Skeletal muscle satellite cell (primary cell): Measurements from ENCODE around the gene ATP8B1. TPM values are rescaled to one million over a fixed set of nuclear protein-coding genes. Genes with fewer than 3 reads are reported as not detected.
A peak's percentile ranks its signal among the peaks of the same experiment; 100 is the strongest.
"Not testable (repeated sequence)": the region's sequence is repeated elsewhere in the genome, so short reads cannot be mapped to it uniquely, and the experiment has no call there.

Experiments used
- H3K27me3 ChIP-seq: 2 replicates; pipeline ENCODE4 v1.7.0; 2013; ENCODE audit warnings: low read length; ENCODE audit not compliant: control insufficient read depth, insufficient read depth
- H3K36me3 ChIP-seq: 2 replicates; pipeline ENCODE4 v1.7.0; 2013; ENCODE audit warnings: mild to moderate bottlenecking, control low read depth, low read length; ENCODE audit not compliant: insufficient read depth
- H3K4me1 ChIP-seq: 2 replicates; pipeline ENCODE4 v1.7.0; 2013; ENCODE audit warnings: low read length; ENCODE audit not compliant: control insufficient read depth, insufficient read depth
- H3K4me2 ChIP-seq: 2 replicates; pipeline ENCODE4 v1.7.0; 2013; ENCODE audit warnings: mild to moderate bottlenecking, low read length
- H3K4me3 ChIP-seq: 2 replicates; pipeline ENCODE4 v1.7.0; 2013; ENCODE audit warnings: low read length
- H3K9ac ChIP-seq: 2 replicates; pipeline ENCODE4 v1.7.0; 2013; ENCODE audit warnings: mild to moderate bottlenecking, low read depth, low read length, moderate library complexity
- H3K9me3 ChIP-seq: replicated peaks from 2 replicates; pipeline ENCODE4 v1.7.0; 2013; ENCODE audit warnings: mild to moderate bottlenecking, control low read depth, low read length
- total RNA-seq: library from RNA; depleted of rRNA; stranded (reverse); fragments of >200 nt; gene quantifications from 2 replicates; pipeline ENCODE4 v1.2.3, GENCODE V29; 2012; rRNA removed

Gene ATP8B1
- total RNA-seq, result 19.7 and 23.6 TPM in 2 replicates

DNA sequence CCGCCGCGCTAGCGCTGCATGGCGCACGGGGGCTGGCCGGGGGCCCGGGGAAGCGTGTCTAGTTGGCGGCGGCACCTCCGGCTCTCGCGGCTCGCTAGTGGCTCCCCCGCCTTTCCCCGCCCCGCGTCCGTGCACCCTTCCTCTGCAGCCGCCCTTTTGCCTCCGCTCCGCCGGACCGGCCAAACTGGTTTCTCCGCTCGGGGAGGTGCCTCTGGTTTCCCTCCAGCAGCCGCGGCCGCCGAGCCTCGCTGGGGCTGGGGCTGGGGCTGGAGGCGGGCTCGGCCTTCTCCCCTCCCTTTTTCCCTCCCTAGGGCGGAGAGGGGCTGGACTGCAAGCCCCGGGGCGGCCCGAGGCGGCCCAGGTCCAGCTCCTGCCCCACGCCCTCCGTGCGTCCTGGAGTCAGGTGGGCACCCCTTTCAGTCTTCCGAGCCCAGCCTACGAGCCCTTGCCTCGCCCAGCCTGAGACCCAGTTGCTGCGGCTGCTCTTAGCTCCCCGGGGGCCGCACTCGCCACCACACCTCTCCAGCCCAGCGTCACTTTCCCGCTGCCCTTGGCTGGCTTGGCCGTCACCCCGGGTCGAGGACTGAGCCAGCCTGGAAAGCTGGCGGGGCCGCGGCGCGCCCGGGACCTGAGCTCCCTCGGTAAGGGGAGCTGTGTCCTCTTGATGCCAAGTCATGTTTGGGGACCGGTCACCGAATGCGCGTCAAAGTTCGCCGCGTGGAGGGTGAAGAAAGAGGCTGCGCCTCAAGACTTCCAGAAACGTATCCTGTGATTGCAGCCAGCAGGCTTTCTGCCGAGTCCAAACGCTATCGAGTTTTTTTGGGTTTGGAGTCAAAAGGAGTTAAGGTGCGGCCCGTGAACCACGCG, at the start of gene ATP8B1:
ATP8B1 (minus strand) TSS at position 213 of the 867 bp plus-strand sequence. CDS start 71,508 bp downstream, outside the sequence.
- Histone ChIP-seq H3K4me1 (peaks cover 33% of the 10 kb centered on the region), H3K9me3 (no peaks in the 10 kb centered on the region), H3K9ac (peak within 1 kb of the TSS; percentile 93), H3K4me3 (peak within 1 kb of the TSS; percentile 94), H3K27me3 (no peaks in the 10 kb centered on the region), H3K36me3 (peaks cover 5% of the 10 kb centered on the region), H3K4me2 (peak within 1 kb of the TSS; percentile 93)

DNA sequence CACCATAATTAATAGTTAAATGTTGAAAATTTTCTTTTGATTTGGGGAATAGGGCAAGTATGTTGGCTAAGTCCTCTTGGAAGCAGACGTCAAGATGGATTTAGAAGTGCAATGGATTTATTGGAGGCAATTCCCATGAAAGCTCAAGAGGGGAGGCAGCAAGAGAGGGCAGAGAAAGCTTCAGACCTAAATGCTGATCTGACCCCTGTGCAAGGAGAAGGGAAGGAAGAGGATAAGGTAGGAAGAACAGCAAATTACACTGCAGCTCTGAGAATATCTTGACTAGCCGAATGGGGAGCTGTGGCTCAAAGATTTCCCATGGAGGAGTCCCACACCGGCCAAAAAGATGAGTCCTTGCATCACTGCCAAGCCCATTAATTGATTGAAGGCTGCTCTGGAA, 46.9 kb upstream of the ATP8B1 start:
- H3K4me3 ChIP-seq, result no peak overlapping the region
- no peak overlapping the region for H3K9ac ChIP-seq
- no peaks in the 10 kb centered on the region for H3K9me3 ChIP-seq
- no peak overlapping the region for H3K4me2 ChIP-seq
- peaks cover 18% of the 10 kb centered on the region for H3K4me1 ChIP-seq
- H3K27me3 ChIP-seq, result no peaks in the 10 kb centered on the region
- no peaks in the 10 kb centered on the region for H3K36me3 ChIP-seq

DNA sequence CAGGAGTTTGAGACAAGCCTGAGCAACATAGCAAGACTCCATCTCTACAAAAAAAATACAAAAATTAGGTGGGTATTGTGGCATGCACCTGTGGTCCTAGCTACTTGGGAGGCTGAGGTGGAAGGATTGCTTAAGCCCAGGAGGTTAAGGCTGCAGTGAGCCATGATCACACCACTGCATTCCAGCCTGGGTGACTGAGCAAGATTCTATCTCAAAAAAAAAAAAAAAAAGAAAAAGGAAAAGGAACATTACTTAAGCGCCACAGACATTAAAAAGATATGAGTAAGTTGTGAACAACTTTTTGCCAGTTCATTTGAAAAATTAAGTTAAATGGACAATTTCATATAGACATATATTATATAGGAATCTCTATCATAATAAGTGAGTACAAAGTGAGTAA, 45.3 kb upstream of the ATP8B1 start:
- H3K9me3 ChIP-seq, H3K4me3 ChIP-seq: not testable (repeated sequence)
- peaks cover 18% of the 10 kb centered on the region for H3K4me1 ChIP-seq

DNA sequence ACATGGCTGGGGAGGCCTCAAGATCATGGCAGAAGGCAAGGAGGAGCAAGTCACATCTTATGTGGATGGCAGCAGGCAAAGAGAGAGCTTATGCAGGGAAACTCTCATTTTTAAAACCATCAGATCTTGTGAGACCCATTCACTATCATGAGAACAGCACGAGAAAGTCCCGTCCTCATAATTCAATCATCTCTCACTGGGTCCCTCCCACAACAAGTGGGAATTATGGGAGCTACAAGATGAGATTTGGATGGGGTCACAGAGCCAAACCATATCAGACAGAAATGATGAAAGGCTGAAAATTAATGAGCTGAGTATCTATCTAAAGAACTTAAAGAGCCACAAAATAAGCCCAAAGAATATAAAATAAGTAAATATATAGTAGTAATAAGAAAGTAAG, 44.3 kb upstream of the ATP8B1 start:
- H3K4me3 ChIP-seq, H3K4me2 ChIP-seq, H3K9ac ChIP-seq, H3K9me3 ChIP-seq, H3K36me3 ChIP-seq, H3K27me3 ChIP-seq: not testable (repeated sequence)
- H3K4me1 ChIP-seq, result peaks cover 18% of the 10 kb centered on the region

More for the DNA sequence above, 45.3 kb upstream of the ATP8B1 start:
- H3K9ac ChIP-seq, H3K4me2 ChIP-seq, H3K36me3 ChIP-seq, H3K27me3 ChIP-seq: not testable (repeated sequence)

DNA sequence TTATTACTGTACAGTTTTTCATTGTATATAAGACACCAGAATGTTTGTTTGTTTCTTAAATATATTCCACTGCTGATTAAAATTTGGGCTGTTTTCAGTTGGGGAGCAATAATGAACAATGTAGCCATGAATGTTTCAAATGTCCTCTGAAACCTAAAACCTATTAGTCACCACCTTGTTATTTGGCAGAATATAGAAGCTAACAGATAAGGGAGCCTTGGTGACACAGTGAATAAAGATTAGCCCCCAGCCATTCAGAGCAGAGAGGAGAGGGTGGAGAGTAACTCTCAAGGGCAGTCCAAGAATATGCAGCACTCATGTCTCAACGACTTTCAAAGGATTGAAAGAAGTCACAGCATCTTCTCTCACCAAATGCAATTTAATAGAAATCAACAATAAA, 43.1 kb upstream of the ATP8B1 start:
- no peak overlapping the region for H3K4me3 ChIP-seq
- H3K9ac ChIP-seq, result no peak overlapping the region

DNA sequence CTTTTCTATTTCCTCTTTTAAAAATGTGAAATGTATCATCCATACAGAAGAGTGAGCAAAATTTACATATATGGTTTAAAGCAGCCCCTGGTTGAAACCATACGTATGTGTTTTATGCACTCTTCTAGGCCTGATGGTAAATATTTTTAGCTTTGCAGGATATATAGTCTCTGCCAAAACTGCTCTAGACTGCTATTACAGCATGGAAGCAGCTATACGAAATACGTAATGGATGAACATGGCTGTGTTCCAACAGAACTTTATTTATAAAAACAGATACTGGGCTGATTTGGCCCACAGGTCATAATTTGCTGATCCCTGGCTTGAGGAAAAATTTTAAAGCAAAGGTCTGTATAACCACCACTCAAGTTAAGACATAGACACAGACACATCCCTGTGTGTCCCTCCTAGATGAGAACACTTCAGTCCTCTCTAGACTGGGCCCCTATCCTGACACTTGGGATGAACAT, 42.5 kb upstream of the ATP8B1 start:
- Histone ChIP-seq H3K9ac (no peak overlapping the region), H3K36me3 (no peaks in the 10 kb centered on the region), H3K27me3 (no peaks in the 10 kb centered on the region), H3K4me2 (peak overlapping the region; percentile 12), H3K4me3 (no peak overlapping the region), H3K4me1 (peaks cover 18% of the 10 kb centered on the region), H3K9me3 (no peaks in the 10 kb centered on the region)

More for the DNA sequence above, 43.1 kb upstream of the ATP8B1 start:
- no peaks in the 10 kb centered on the region for H3K36me3 ChIP-seq
- H3K27me3 ChIP-seq, result no peaks in the 10 kb centered on the region
- H3K9me3 ChIP-seq, result no peaks in the 10 kb centered on the region
- peak overlapping the region; percentile 12 for H3K4me2 ChIP-seq
- H3K4me1 ChIP-seq, result peaks cover 18% of the 10 kb centered on the region

DNA sequence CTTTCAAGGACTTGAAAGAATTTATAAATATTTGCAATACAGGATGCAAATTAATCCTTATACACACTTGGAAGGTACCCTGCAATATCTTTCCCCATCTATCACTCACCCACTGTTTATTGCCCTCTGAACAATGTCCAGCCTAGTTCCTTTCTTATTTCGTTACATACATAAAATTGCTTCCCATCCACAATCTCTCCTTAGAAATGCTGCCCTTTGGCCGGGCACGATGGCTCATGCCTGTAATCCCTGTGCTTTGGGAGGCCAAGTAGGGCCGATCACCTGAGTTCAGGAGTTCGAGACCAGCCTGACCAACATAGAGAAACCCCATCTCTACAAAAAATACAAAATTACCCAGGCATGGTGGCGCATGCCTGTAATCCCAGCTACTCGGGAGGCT, 41.2 kb upstream of the ATP8B1 start:
- no peaks in the 10 kb centered on the region for H3K9me3 ChIP-seq

DNA sequence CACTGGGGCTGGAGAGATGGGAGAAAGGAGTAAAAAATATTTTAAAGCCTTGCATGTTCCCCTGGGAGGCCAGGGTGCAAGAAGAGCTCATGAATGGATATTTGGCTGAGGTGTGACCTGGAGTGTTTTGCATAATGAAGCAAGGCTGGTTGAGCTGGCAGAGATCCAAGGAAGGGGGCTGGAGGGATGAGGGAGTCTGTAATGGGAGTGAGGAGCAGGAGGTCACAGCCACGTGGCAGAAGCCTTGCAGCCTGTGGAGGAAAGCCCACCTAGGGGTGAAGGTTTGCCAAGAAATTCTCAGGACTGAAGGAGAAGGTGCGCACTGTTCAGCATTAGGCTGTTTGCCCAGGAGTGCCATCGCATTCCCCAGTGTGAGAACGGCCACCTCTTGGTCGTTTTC, 40.3 kb upstream of the ATP8B1 start:
- H3K4me1 ChIP-seq, result peaks cover 33% of the 10 kb centered on the region
- no peak overlapping the region for H3K4me2 ChIP-seq
- no peaks in the 10 kb centered on the region for H3K27me3 ChIP-seq
- no peak overlapping the region for H3K4me3 ChIP-seq
- H3K9me3 ChIP-seq, result no peaks in the 10 kb centered on the region
- no peaks in the 10 kb centered on the region for H3K36me3 ChIP-seq
- no peak overlapping the region for H3K9ac ChIP-seq

More for the DNA sequence above, 41.2 kb upstream of the ATP8B1 start:
- no peak overlapping the region for H3K4me3 ChIP-seq
- peaks cover 30% of the 10 kb centered on the region for H3K4me1 ChIP-seq
- H3K4me2 ChIP-seq, result no peak overlapping the region
- H3K9ac ChIP-seq, result no peak overlapping the region
- H3K36me3 ChIP-seq, result no peaks in the 10 kb centered on the region
- H3K27me3 ChIP-seq, result no peaks in the 10 kb centered on the region

DNA sequence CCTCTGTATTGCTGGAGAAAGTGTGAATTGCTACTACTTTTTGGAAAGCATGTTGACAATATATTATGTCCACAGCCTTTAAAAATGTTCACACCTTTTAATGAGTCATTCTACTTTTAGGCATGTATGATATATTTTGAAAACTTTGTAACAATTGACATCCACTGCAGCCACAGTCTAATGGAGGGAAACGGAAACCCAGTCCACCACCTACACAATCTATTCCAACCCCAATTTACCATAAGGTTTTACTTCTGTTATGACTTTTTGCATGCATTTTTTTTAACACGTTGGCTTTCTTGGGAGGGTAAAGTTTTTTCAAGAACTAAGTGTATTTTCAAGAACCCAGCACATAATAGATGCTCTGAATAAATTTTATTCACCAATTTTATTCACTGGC, 38.5 kb upstream of the ATP8B1 start:
- no peak overlapping the region for H3K4me3 ChIP-seq
- H3K27me3 ChIP-seq, result no peaks in the 10 kb centered on the region
- H3K4me2 ChIP-seq, result no peak overlapping the region
- H3K4me1 ChIP-seq, result peaks cover 30% of the 10 kb centered on the region
- no peaks in the 10 kb centered on the region for H3K9me3 ChIP-seq
- no peak overlapping the region for H3K9ac ChIP-seq
- H3K36me3 ChIP-seq, result no peaks in the 10 kb centered on the region

DNA sequence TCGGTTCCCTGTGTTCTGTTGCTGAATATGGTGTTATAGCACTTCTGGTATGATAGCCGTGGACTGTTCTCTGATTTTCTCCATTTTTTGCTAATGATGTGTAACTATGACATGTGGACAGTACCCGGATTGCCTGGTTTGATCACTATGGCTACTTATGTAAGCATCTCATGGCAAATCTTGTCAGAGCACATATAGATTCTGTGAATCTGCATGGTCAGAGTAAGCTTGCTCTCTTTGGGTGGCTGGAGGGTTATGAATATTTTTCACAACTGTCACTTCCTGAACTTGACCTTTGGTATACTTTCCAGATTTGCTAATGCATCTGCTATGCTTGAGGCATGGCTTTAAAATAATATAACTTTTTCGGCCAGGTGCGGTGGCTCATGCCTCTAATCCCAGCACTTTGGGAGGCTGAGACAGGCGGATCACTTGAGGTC, 36.8 kb upstream of the ATP8B1 start:
- Histone ChIP-seq H3K4me1 (peaks cover 20% of the 10 kb centered on the region), H3K4me3 (peak overlapping the region; percentile 2), H3K9ac (peak overlapping the region; percentile 69)

DNA sequence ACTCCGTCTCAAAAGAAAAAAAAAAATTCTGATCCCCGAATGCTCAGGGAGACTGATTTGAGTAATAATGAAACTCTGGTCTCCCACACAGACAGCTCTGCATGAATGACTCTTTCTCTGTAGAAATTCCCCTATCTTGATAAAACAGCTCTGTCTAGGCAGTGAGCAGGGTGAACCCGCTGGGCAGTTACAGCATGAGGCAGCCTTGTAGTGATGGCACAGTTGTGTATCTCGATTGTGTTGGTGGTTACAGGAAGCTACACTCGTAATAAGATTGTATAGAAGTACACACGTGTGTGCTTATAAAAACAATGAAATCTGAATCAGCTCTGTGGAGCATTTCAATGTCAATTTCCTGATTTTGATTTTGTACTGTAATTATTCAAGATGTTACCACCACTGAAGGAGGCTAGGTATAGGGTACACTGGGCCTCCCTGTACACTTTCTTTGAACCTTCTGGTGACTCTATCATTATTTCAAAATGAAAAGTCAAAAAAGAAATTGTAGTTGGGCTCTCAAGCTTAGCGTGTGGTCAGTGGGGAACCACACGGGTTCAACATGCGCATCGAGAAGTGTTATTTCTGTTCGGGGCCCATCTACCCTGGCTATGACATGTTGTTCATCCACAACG, 34.9 kb upstream of the ATP8B1 start:
- H3K4me3 ChIP-seq, result no peak overlapping the region

More for the DNA sequence above, 36.8 kb upstream of the ATP8B1 start:
- Histone ChIP-seq H3K27me3 (no peaks in the 10 kb centered on the region), H3K36me3 (no peaks in the 10 kb centered on the region), H3K4me2 (peak overlapping the region; percentile 60), H3K9me3 (no peaks in the 10 kb centered on the region)

More for the DNA sequence above, 34.9 kb upstream of the ATP8B1 start:
- H3K4me2 ChIP-seq, result no peak overlapping the region
- no peaks in the 10 kb centered on the region for H3K36me3 ChIP-seq
- H3K9ac ChIP-seq, result no peak overlapping the region
- no peaks in the 10 kb centered on the region for H3K27me3 ChIP-seq
- peaks cover 30% of the 10 kb centered on the region for H3K4me1 ChIP-seq
- H3K9me3 ChIP-seq, result no peaks in the 10 kb centered on the region
